Endothelial cell of umbilical vein (primary cell): ENCODE measurements around the gene ADCY3.

Experiments
- EZH2 ChIP-seq: IDR thresholded peaks from 2 replicates; pipeline ENCODE4 v1.6.1; 2012; ENCODE audit warnings: borderline replicate concordance, low read depth, mild to moderate bottlenecking, moderate library complexity, low read length, inconsistent platforms; ENCODE audit not compliant: severe bottlenecking
- FOS ChIP-seq: IDR thresholded peaks from 2 replicates; pipeline ENCODE4 v1.6.1; 2011; ENCODE audit warnings: mild to moderate bottlenecking, low read length, moderate library complexity, borderline replicate concordance; ENCODE audit not compliant: insufficient read depth
- POLR2A ChIP-seq: IDR thresholded peaks from 2 replicates; pipeline ENCODE4 v1.6.1; 2012; ENCODE audit warnings: low read depth, mild to moderate bottlenecking, control low read depth, low read length
- POLR2AphosphoS5 ChIP-seq: IDR thresholded peaks from 2 replicates; pipeline ENCODE4 v1.6.1; 2012; ENCODE audit warnings: low read depth, mild to moderate bottlenecking, control low read depth, low read length, moderate library complexity; ENCODE audit not compliant: insufficient read depth
- TF ChIP-seq, protein P1 (sequence below), 2 donors: IDR thresholded peaks; 1 replicate in 1 of 2; 2 replicates in 1 of 2; pipeline ENCODE4 v1.5.1; 2011; ENCODE audit warnings: low read length in 2 of 2, mild to moderate bottlenecking in 2 of 2, moderate library complexity in 2 of 2, control low read depth in 1 of 2, inconsistent platforms in 1 of 2, low read depth in 1 of 2; ENCODE audit not compliant: insufficient read depth in 1 of 2; ENCODE audit errors: extremely low read depth in 1 of 2

DNA sequence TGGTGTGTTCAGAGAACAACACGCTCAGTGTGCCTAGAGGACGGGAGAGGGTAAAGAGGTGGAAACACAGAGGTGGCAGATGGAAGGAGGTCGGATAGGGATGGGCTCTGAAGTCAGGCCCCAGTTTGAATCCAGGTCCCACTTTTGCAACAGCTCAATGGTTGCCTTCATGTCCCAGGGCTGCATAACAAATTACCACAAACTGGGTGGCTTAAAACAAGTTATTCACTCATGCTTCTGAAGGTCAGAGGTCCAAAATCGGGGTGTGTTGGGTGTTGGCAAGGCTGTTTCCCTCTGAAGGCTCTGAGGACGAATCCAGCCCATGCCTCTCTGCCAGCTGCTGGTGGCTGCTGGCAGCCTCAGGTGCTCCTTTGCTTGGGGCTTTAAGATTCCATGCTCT is 12.7 kb upstream of the ADCY3 start:
- TF ChIP-seq, protein P1, sequence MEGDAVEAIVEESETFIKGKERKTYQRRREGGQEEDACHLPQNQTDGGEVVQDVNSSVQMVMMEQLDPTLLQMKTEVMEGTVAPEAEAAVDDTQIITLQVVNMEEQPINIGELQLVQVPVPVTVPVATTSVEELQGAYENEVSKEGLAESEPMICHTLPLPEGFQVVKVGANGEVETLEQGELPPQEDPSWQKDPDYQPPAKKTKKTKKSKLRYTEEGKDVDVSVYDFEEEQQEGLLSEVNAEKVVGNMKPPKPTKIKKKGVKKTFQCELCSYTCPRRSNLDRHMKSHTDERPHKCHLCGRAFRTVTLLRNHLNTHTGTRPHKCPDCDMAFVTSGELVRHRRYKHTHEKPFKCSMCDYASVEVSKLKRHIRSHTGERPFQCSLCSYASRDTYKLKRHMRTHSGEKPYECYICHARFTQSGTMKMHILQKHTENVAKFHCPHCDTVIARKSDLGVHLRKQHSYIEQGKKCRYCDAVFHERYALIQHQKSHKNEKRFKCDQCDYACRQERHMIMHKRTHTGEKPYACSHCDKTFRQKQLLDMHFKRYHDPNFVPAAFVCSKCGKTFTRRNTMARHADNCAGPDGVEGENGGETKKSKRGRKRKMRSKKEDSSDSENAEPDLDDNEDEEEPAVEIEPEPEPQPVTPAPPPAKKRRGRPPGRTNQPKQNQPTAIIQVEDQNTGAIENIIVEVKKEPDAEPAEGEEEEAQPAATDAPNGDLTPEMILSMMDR (IDR thresholded peaks at IDR 0.05; ENCODE audit: extremely low read depth in 1 of 2, insufficient read depth in 1 of 2, low read depth in 1 of 2, low read length in 2 of 2), result no peak
- TF ChIP-seq EZH2 (no peak), POLR2A (no peak), POLR2AphosphoS5 (no peak), FOS (no peak)
